Vagina (tissue), 2 donors: Measurements from ENCODE around the gene CLEC4E. TPM values are rescaled to one million over a fixed set of nuclear protein-coding genes. Genes with fewer than 3 reads are reported as not detected.
"Not testable (repeated sequence)": the region's sequence is repeated elsewhere in the genome, so short reads cannot be mapped to it uniquely, and the experiment has no call there.

ENCODE experiments used
- DNase-seq, 2 donors: peaks; one replicate each; pipeline ENCODE4 v3.0.0-alpha.2; 2017; ENCODE audit errors: extremely low spot score in 2 of 2
- H3K27ac ChIP-seq: fragments of 200-600 bp; sonication (generic); one replicate; pipeline ENCODE4 v1.5.1; 2019
- H3K27me3 ChIP-seq: fragments of 200-600 bp; sonication (generic); one replicate; pipeline ENCODE4 v1.5.1; 2019
- H3K36me3 ChIP-seq, 2 donors: fragments of 200-600 bp; sonication (generic); one replicate each; pipeline ENCODE4 v1.5.1; 2017 to 2019
- H3K4me1 ChIP-seq: fragments of 200-600 bp; sonication (generic); one replicate; pipeline ENCODE4 v1.5.1; 2019
- H3K4me3 ChIP-seq, 2 donors: fragments of 200-600 bp; sonication (generic); 1 replicate in 1 of 2; 2 replicates in 1 of 2; pipeline ENCODE4 v1.5.1; 2016 to 2019
- H3K9me3 ChIP-seq: fragments of 200-600 bp; sonication (generic); one replicate; pipeline ENCODE4 v1.5.1; 2019
- CTCF ChIP-seq, 3 experiments: fragments of 450-650 bp in 2 of 3; fragments of 200-600 bp in 1 of 3; sonication (generic) in 1 of 3; IDR thresholded peaks; one replicate each; pipeline ENCODE4 v1.5.1; 2017 to 2019; ENCODE audit warnings: antibody characterized with exemption in 3 of 3, mild to moderate bottlenecking in 2 of 3, moderate library complexity in 2 of 3
- POLR2A ChIP-seq, 2 donors: fragments of 450-650 bp; IDR thresholded peaks; one replicate each; pipeline ENCODE4 v1.6.1; 2017; ENCODE audit warnings: antibody characterized with exemption in 2 of 2, mild to moderate bottlenecking in 2 of 2, moderate library complexity in 2 of 2
- POLR2AphosphoS5 ChIP-seq, 2 donors: sonication (generic); formaldehyde crosslinking; IDR thresholded peaks; one replicate each; pipeline ENCODE4 v1.9.0; 2017; ENCODE audit warnings: antibody characterized with exemption in 2 of 2, mild to moderate bottlenecking in 2 of 2, low read depth in 1 of 2; ENCODE audit not compliant: insufficient read depth in 1 of 2
- intact Hi-C: fragments of 100-400 bp; cut with DNase I; formaldehyde crosslinking; loops from one replicate; pipeline ENCODE4 v1.15.1; 2023
- total RNA-seq: library from RNA; depleted of rRNA; stranded (reverse); fragments of >200 nt; gene quantifications from one replicate; pipeline ENCODE4 v1.2.3, GENCODE V29; 2016

Gene CLEC4E
- total RNA-seq, 1 donor from 2014 or later: not detected

- intact Hi-C loops: no loop called here
- Histone ChIP-seq H3K9me3 (no peaks in the 10 kb centered on the region), H3K36me3 (no peaks in the 10 kb centered on the region), H3K4me1 (no peaks in the 10 kb centered on the region), H3K27ac (no peak overlapping the region), H3K27me3 (no peaks in the 10 kb centered on the region), H3K4me3 (no peak overlapping the region)
- TF ChIP-seq POLR2AphosphoS5 (IDR thresholded peaks at IDR 0.05; ENCODE audit: insufficient read depth in 1 of 2, low read depth in 1 of 2): no peak
- no peak for TF ChIP-seq POLR2A (IDR thresholded peaks at IDR 0.05)
- TF ChIP-seq CTCF (IDR thresholded peaks at IDR 0.05): no peak
- DNase-seq: no peak
These were observed 857 bp upstream of the CLEC4E start for GRCh38 chr12:8541562-8541961.

- H3K27ac ChIP-seq, DNase-seq, H3K4me1 ChIP-seq, H3K36me3 ChIP-seq, intact Hi-C loops, H3K27me3 ChIP-seq, H3K4me3 ChIP-seq, H3K9me3 ChIP-seq: not testable (repeated sequence)
These were observed 2.9 kb downstream of the CLEC4E start for GRCh38 chr12:8537820-8538219.

- H3K4me3 ChIP-seq: no peak overlapping the region
- H3K4me1 ChIP-seq: no peaks in the 10 kb centered on the region
- H3K27ac ChIP-seq: no peak overlapping the region
- intact Hi-C loops: no loop called here
- TF ChIP-seq POLR2AphosphoS5 (IDR thresholded peaks at IDR 0.05; ENCODE audit: insufficient read depth in 1 of 2, low read depth in 1 of 2): no peak
- no peak for TF ChIP-seq POLR2A (IDR thresholded peaks at IDR 0.05)
- TF ChIP-seq CTCF (IDR thresholded peaks at IDR 0.05): no peak
- no peaks in the 10 kb centered on the region for H3K27me3 ChIP-seq
- no peaks in the 10 kb centered on the region for H3K36me3 ChIP-seq
- no peak for DNase-seq
- H3K9me3 ChIP-seq: no peaks in the 10 kb centered on the region
These were observed 8.7 kb downstream of the CLEC4E start for GRCh38 chr12:8532045-8532444.

DNA sequence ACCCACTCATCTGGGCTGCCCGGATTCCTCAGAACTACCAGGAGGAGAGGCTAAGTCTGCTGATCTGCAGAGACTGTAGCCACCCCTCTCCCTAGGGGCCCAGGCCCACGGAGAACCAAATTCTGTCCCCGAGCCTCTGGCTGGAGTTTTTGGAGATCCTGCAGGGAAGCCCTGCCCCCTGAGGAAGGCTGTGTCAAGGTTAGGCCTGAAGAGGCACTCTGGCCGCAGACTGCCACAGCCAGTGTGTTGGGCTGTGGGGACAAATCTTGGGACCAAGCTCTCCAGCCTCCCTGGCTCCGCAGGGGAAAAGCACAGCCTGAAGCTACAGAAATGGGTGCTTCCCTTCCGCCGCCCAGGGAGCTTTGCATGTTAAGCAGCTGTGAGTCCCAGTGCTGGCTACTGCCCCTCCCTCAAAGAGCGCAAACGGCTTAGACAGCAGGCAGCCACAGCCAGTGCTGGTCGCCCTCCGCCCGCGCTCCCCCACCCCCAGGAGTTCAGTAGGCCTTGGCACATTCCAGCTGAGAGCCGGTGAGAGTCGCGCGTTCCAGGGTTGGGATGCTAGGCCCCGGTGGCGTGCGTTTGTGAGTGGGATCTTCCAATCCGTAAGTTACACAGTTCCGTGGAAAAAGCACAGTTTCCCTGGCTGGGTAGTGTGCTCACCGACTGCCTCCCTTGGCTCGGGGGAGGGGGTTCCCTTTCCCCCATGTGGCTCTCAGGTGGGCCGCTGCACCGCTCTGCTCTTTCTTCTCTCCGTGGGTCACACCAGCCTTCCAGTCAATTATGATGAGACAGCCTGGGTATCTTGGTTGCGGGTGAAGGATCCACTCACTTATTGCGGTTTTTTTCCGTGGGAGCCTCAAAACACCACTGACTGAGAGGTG is 13.2 kb downstream of the CLEC4E start:
- no peaks in the 10 kb centered on the region for H3K9me3 ChIP-seq
- no peaks in the 10 kb centered on the region for H3K27me3 ChIP-seq
- no peaks in the 10 kb centered on the region for H3K4me1 ChIP-seq
- no peak for DNase-seq
- TF ChIP-seq CTCF (IDR thresholded peaks at IDR 0.05): no peak
- TF ChIP-seq POLR2AphosphoS5 (IDR thresholded peaks at IDR 0.05; ENCODE audit: insufficient read depth in 1 of 2, low read depth in 1 of 2): no peak
- no peak for TF ChIP-seq POLR2A (IDR thresholded peaks at IDR 0.05)
- H3K4me3 ChIP-seq: no peak overlapping the region
- H3K27ac ChIP-seq: no peak overlapping the region
- no peaks in the 10 kb centered on the region for H3K36me3 ChIP-seq
- intact Hi-C loops: no loop called here

DNA sequence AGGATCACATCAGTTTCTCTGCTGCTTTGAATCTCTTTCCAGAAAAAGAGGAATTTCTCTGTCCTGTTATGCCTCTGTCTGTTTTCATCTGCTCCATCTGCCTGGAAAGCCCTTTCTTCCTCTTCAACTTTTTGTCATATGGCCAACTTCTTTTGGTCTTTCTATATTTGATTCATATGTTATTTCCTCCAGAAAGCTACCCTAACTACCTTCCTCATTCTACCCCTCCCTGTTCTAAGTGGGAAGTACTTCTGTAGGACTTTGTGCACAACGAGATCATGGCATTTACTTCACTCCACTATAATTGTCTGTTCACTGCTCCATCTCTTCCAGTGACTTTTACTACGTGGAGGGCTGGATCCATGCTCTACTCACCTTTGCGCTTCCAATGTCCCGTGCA is 21.5 kb downstream of the CLEC4E start:
- Histone ChIP-seq H3K27ac (no peak overlapping the region), H3K36me3 (no peaks in the 10 kb centered on the region), H3K4me1 (no peaks in the 10 kb centered on the region), H3K9me3 (no peaks in the 10 kb centered on the region), H3K27me3 (no peaks in the 10 kb centered on the region), H3K4me3 (no peak overlapping the region)
- no peak for DNase-seq
- intact Hi-C loops: no loop called here
- no peak for TF ChIP-seq POLR2A (IDR thresholded peaks at IDR 0.05)
- no peak for TF ChIP-seq CTCF (IDR thresholded peaks at IDR 0.05)
- no peak for TF ChIP-seq POLR2AphosphoS5 (IDR thresholded peaks at IDR 0.05; ENCODE audit: insufficient read depth in 1 of 2, low read depth in 1 of 2)
